ENCODE measurements around the gene SENP2. TPM values are rescaled to one million over a fixed set of nuclear protein-coding genes. Genes with fewer than 3 reads are reported as not detected.

The SENP2 gene
- total RNA-seq, 1 experiment from 2014 or later, result 36.1 TPM

DNA sequence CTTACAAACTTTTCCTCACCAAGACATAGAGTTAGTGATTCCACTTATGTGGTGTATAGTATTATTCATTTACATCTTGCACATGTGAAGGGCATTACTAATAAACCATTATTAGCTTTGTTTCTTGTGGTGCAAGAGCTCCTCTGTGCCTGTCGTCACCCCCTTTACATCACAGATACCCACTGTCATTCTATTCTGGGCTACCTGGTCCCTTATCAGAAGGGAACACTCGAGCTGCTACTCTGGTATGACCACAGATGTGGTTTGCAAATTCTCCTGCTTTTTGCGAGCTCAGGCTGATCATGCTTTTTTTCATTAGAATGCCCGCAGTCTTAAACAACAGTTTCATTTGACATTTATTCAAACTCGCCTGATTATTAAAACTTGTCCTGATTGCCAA lies 13.9 kb upstream of the SENP2 start:
- Histone ChIP-seq H3K4me2 (ENCODE audit: low read length) (no peak overlapping the region), H3K9me2 (ENCODE audit: insufficient read depth) (no peaks in the 10 kb centered on the region), H2AFZ (ENCODE audit: low read depth, low read length, poor library complexity, severe bottlenecking) (no peak overlapping the region), H3K4me3 (replicated peaks in 1 of 2; ENCODE audit: low read depth in 1 of 2, low read length in 2 of 2) (no peak overlapping the region), H3K36me3 (ENCODE audit: control insufficient read depth in 1 of 2, insufficient read depth in 2 of 2, low read length in 2 of 2) (no peaks in the 10 kb centered on the region), H3K79me2 (ENCODE audit: insufficient read depth, low read length) (no peaks in the 10 kb centered on the region), H3K9ac (ENCODE audit: low read length) (no peak overlapping the region), H3K4me1 (ENCODE audit: control insufficient read depth in 1 of 2, insufficient read depth in 2 of 2, low read length in 2 of 2) (peaks cover 2 to 8% of the 10 kb centered on the region in 2 experiments; a peak in 1 of 4 replicates), H3K9me3 (ENCODE audit: control insufficient read depth in 1 of 2, insufficient read depth in 1 of 2, low read depth in 1 of 2, low read length in 2 of 2) (peaks cover 0 to 9% of the 10 kb centered on the region in 2 experiments; a peak in 1 of 4 replicates), H3K27ac (ENCODE audit: low read depth, low read length) (no peak overlapping the region), H4K20me1 (ENCODE audit: insufficient read depth) (no peaks in the 10 kb centered on the region), H3K27me3 (ENCODE audit: insufficient read depth, low read length) (no peaks in the 10 kb centered on the region)
- intact Hi-C loops (cut with micrococcal nuclease), result no loop called here
- POLR2A ChIA-PET, result interaction anchor here (1.3 kb wide), 1 partner anchor 14 kb away, joined by 3 read pairs; the partner anchor contains the start of gene SENP2
- CTCF ChIA-PET, result no interaction called here
- ATAC-seq (no peak), DNase-seq (ENCODE audit: low read depth, low spot score) (no peak)
- RAD21 ChIA-PET (ENCODE audit: low non-redundant PET in 1 of 2, low total read pairs in 2 of 2, uncharacterized antibody in 2 of 2, unreplicated experiment in 2 of 2), result no interaction called here
- BruUV-seq (replicated peaks), result no TSS peak
- TF ChIP-seq, protein P1, sequence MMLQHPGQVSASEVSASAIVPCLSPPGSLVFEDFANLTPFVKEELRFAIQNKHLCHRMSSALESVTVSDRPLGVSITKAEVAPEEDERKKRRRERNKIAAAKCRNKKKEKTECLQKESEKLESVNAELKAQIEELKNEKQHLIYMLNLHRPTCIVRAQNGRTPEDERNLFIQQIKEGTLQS (IDR thresholded peaks at IDR 0.05), result no peak
- TF ChIP-seq, protein P2, sequence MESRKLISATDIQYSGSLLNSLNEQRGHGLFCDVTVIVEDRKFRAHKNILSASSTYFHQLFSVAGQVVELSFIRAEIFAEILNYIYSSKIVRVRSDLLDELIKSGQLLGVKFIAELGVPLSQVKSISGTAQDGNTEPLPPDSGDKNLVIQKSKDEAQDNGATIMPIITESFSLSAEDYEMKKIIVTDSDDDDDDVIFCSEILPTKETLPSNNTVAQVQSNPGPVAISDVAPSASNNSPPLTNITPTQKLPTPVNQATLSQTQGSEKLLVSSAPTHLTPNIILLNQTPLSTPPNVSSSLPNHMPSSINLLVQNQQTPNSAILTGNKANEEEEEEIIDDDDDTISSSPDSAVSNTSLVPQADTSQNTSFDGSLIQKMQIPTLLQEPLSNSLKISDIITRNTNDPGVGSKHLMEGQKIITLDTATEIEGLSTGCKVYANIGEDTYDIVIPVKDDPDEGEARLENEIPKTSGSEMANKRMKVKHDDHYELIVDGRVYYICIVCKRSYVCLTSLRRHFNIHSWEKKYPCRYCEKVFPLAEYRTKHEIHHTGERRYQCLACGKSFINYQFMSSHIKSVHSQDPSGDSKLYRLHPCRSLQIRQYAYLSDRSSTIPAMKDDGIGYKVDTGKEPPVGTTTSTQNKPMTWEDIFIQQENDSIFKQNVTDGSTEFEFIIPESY (IDR thresholded peaks at IDR 0.05; ENCODE audit: extremely low read depth, insufficient replicate concordance, low read length), result no peak
- TF ChIP-seq, protein P3, sequence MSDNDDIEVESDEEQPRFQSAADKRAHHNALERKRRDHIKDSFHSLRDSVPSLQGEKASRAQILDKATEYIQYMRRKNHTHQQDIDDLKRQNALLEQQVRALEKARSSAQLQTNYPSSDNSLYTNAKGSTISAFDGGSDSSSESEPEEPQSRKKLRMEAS (IDR thresholded peaks at IDR 0.05), result no peak
- TF ChIP-seq ZFX (IDR thresholded peaks at IDR 0.05) (no peak), SP1 (IDR thresholded peaks at IDR 0.05; ENCODE audit: low read depth) (no peak), EZH2 (IDR thresholded peaks at IDR 0.05) (no peak), ELF1 (IDR thresholded peaks at IDR 0.05; ENCODE audit: borderline replicate concordance, low read depth) (no peak), YY1 (IDR thresholded peaks at IDR 0.05; ENCODE audit: extremely low read depth, insufficient replicate concordance, low read depth, low read length) (no peak), JUND (IDR thresholded peaks at IDR 0.05) (no peak), POLR2AphosphoS5 (IDR thresholded peaks at IDR 0.05; ENCODE audit: low read depth, low read length) (no peak), CEBPB (IDR thresholded peaks at IDR 0.05; ENCODE audit: low read depth) (no peak), EZH2phosphoT487 (IDR thresholded peaks at IDR 0.05; ENCODE audit: borderline replicate concordance) (no peak)
- TF ChIP-seq, protein P4, sequence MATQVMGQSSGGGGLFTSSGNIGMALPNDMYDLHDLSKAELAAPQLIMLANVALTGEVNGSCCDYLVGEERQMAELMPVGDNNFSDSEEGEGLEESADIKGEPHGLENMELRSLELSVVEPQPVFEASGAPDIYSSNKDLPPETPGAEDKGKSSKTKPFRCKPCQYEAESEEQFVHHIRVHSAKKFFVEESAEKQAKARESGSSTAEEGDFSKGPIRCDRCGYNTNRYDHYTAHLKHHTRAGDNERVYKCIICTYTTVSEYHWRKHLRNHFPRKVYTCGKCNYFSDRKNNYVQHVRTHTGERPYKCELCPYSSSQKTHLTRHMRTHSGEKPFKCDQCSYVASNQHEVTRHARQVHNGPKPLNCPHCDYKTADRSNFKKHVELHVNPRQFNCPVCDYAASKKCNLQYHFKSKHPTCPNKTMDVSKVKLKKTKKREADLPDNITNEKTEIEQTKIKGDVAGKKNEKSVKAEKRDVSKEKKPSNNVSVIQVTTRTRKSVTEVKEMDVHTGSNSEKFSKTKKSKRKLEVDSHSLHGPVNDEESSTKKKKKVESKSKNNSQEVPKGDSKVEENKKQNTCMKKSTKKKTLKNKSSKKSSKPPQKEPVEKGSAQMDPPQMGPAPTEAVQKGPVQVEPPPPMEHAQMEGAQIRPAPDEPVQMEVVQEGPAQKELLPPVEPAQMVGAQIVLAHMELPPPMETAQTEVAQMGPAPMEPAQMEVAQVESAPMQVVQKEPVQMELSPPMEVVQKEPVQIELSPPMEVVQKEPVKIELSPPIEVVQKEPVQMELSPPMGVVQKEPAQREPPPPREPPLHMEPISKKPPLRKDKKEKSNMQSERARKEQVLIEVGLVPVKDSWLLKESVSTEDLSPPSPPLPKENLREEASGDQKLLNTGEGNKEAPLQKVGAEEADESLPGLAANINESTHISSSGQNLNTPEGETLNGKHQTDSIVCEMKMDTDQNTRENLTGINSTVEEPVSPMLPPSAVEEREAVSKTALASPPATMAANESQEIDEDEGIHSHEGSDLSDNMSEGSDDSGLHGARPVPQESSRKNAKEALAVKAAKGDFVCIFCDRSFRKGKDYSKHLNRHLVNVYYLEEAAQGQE (IDR thresholded peaks at IDR 0.05; ENCODE audit: low read depth), result no peak
